Immature natural killer cell (primary cell): Measurements from ENCODE around the gene MPI. TPM values are rescaled to one million over a fixed set of nuclear protein-coding genes. Genes with fewer than 3 reads are reported as not detected.

Experiments used
- DNase-seq, 3 donors: peaks; one replicate each; pipeline ENCODE4 v3.0.0; 2022; ENCODE audit warnings: mixed read lengths in 1 of 3
- H3K27ac Mint-ChIP-seq, 6 donors: one replicate each; pipeline ENCODE4 v1.8.0; 2020; ENCODE audit warnings: mixed read lengths in 6 of 6, mild to moderate bottlenecking in 5 of 6, inconsistent platforms in 4 of 6, moderate library complexity in 3 of 6
- H3K27me3 Mint-ChIP-seq, 3 donors: one replicate each; pipeline ENCODE4 v1.8.0; 2020 to 2021; ENCODE audit warnings: low read depth in 3 of 3, mild to moderate bottlenecking in 3 of 3, mixed read lengths in 3 of 3, moderate library complexity in 3 of 3, inconsistent platforms in 1 of 3
- H3K36me3 Mint-ChIP-seq, 3 donors: one replicate each; pipeline ENCODE4 v1.8.0; 2020; ENCODE audit warnings: mixed read lengths in 3 of 3, inconsistent platforms in 2 of 3, mild to moderate bottlenecking in 2 of 3
- H3K4me1 Mint-ChIP-seq, 2 donors: one replicate each; pipeline ENCODE4 v1.8.0; 2020; ENCODE audit warnings: inconsistent platforms in 2 of 2, mild to moderate bottlenecking in 2 of 2, mixed read lengths in 2 of 2, moderate library complexity in 1 of 2
- H3K4me3 Mint-ChIP-seq, 5 donors: one replicate each; pipeline ENCODE4 v1.8.0; 2020; ENCODE audit warnings: mild to moderate bottlenecking in 5 of 5, mixed read lengths in 5 of 5, inconsistent platforms in 3 of 5, moderate library complexity in 3 of 5
- H3K9me3 Mint-ChIP-seq, 6 donors: one replicate each; pipeline ENCODE4 v1.8.0; 2020; ENCODE audit warnings: mild to moderate bottlenecking in 6 of 6, mixed read lengths in 6 of 6, inconsistent platforms in 4 of 6, moderate library complexity in 3 of 6
- polyA plus RNA-seq, 3 donors: library from polyadenylated mRNA; unstranded; fragments of 300-500 nt; fragmentation: Illumina TruSeq; gene quantifications; one replicate each; pipeline ENCODE4 v1.2.3, GENCODE V29; 2021

The MPI gene
- polyA plus RNA-seq, 3 donors from 2014 or later, result 38.3 to 42.0 (median 40.9) TPM

- Mint-ChIP-seq H3K27me3 (peaks cover 0 to 6% (median 0%) of the 10 kb centered on the region in 3 donors), H3K4me3 (peak overlapping the region; percentile 86 to 96 (median 94)), H3K4me1 (peaks cover 35% of the 10 kb centered on the region in 2 donors), H3K9me3 (no peaks in the 10 kb centered on the region), H3K36me3 (no peaks in the 10 kb centered on the region), H3K27ac (peak overlapping the region; percentile 70 to 92 (median 87))
- no peak for DNase-seq
Observed at GRCh38 chr15:74937272-74937589, 47.4 kb downstream of the MPI start.

GRCh38 chr15:74937590-74938371 lies 47.9 kb downstream of the MPI start, which contains the start of gene COX5A:
COX5A (minus strand) TSS chr15:74938073; CDS start chr15:74938014, 59 bp downstream.
- peak within 1 kb of the TSS; percentile 70 to 95 (median 92) for H3K27ac Mint-ChIP-seq
- no peaks in the 10 kb centered on the region for H3K36me3 Mint-ChIP-seq
- H3K27me3 Mint-ChIP-seq, result peaks cover 0 to 6% (median 0%) of the 10 kb centered on the region in 3 donors
- DNase-seq, result peak; percentile 92 to 93 (median 93)
- H3K4me3 Mint-ChIP-seq, result peak within 1 kb of the TSS; percentile 86 to 96 (median 94)
- H3K9me3 Mint-ChIP-seq, result no peaks in the 10 kb centered on the region
- peaks cover 30 to 34% of the 10 kb centered on the region in 2 donors for H3K4me1 Mint-ChIP-seq

DNA sequence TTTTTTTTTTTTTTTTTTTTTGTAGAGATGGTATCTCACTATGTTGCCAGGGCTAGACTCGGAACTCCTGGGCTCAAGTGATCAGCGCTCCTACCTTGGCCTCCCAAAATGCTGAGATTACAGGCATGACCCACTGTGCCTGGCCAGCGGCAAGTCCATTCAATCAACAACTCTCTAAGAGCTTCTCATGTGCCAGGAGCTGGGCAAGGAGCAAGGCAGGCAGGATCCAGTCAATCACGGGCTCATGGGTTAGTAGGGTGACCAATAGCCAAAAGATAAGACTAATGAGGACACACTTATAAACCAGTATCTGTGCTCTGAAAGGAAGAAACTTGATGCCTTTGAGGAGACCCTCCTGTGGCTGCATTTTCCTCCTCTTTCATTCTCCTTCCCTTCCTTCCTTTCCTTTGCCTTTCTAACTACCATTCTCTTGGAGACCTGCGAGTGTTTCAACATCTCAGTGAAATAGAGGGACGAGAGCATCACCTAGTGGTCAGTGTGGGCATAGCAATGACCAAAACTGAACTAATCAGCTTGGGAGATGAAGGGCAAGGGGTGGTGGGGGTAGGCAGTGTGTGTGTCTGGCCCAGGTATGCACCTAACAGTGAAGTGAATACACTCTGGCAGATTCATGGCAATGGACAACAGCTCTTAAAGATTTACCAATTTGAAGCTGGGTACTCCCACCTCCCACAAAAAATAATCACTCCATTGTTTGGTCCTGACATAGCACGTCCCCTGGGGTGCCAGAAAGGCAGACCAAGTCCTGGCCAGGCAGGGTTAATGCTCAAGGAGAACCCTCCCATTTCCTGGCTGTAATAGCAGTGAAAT lies 60.5 kb downstream of the MPI start:
- Mint-ChIP-seq H3K36me3 (no peaks in the 10 kb centered on the region), H3K4me1 (no peaks in the 10 kb centered on the region), H3K27ac (no peak overlapping the region), H3K4me3 (no peak overlapping the region), H3K27me3 (peaks cover 0 to 4% (median 2%) of the 10 kb centered on the region in 3 donors), H3K9me3 (no peaks in the 10 kb centered on the region)
- DNase-seq, result peak; percentile 69 to 71 (median 70)

DNA sequence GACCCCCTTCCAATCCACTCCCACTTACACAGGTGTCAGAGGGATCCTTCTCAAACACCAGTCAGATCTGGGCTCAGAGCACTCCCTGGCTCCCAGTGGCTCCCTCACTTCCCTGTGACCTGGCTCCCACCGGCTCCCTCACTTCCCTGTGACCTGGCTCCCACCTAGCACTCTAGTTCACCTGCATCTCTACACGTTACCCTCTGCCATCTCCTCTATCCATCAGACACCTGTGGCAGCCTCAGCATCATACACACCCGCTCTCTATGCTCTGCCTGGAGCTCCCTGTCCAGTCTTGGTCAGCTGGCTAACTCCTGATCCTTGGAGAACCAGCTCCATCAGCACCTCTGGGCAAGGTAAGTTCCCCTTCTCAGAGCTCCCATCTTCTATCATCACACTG lies 61.2 kb downstream of the MPI start:
- H3K27me3 Mint-ChIP-seq, result peaks cover 0 to 4% (median 2%) of the 10 kb centered on the region in 3 donors
- H3K4me3 Mint-ChIP-seq, result no peak overlapping the region
- H3K9me3 Mint-ChIP-seq, result no peaks in the 10 kb centered on the region
- H3K4me1 Mint-ChIP-seq, result no peaks in the 10 kb centered on the region
- DNase-seq, result no peak
- no peaks in the 10 kb centered on the region for H3K36me3 Mint-ChIP-seq
- H3K27ac Mint-ChIP-seq, result peak overlapping the region in 1 of 6 donors; percentile 57

Other genes with a start within 250 kb of the MPI start
- gene EDC3, start 194.0 kb upstream of the MPI start, polyA plus RNA-seq, result 10 to 100 TPM; 17.4 to 30.4 (median 26.1) TPM
- gene CYP1A1, start 164.5 kb upstream of the MPI start, polyA plus RNA-seq, result not detected
- not detected for gene CYP1A2, start 141.2 kb upstream of the MPI start, polyA plus RNA-seq
- gene CSK, start 108.0 kb upstream of the MPI start, polyA plus RNA-seq, result 100 to 1,000 TPM in 1 of 3 donors, 10 to 100 TPM in 2; 94.0 to 180 (median 95.9) TPM
- not detected for gene LMAN1L, start 77.2 kb upstream of the MPI start, polyA plus RNA-seq
- gene CPLX3, start 63.4 kb upstream of the MPI start, polyA plus RNA-seq, result not detected
- 10 to 100 TPM; 26.0 to 48.4 (median 32.0) TPM for gene ULK3, start 46.9 kb upstream of the MPI start, polyA plus RNA-seq
- 100 to 1,000 TPM; 115 to 181 (median 141) TPM for gene SCAMP2, start 16.7 kb upstream of the MPI start, polyA plus RNA-seq
- 10 to 100 TPM in 2 of 3 donors, 1 to 10 TPM in 1; 9.5 to 29.6 (median 24.8) TPM for gene FAM219B, start 16.8 kb downstream of the MPI start, polyA plus RNA-seq
- gene COX5A, start 48.0 kb downstream of the MPI start, polyA plus RNA-seq, result 100 to 1,000 TPM; 373 to 458 (median 447) TPM
- 1 to 10 TPM; 1.4 to 3.1 (median 2.1) TPM for gene RPP25, start 66.7 kb downstream of the MPI start, polyA plus RNA-seq
- not detected for gene SCAMP5, start 105.5 kb downstream of the MPI start, polyA plus RNA-seq
- gene PPCDC, start 133.5 kb downstream of the MPI start, polyA plus RNA-seq, result 10 to 100 TPM; 20.8 to 23.9 (median 23.1) TPM